ENCODE results near the gene SGMS1. TPM values are rescaled to one million over a fixed set of nuclear protein-coding genes. Genes with fewer than 3 reads are reported as not detected.

Gene SGMS1
- polyA plus RNA-seq, 1 experiment: 21.1 TPM

- TF ChIP-seq, protein P1, sequence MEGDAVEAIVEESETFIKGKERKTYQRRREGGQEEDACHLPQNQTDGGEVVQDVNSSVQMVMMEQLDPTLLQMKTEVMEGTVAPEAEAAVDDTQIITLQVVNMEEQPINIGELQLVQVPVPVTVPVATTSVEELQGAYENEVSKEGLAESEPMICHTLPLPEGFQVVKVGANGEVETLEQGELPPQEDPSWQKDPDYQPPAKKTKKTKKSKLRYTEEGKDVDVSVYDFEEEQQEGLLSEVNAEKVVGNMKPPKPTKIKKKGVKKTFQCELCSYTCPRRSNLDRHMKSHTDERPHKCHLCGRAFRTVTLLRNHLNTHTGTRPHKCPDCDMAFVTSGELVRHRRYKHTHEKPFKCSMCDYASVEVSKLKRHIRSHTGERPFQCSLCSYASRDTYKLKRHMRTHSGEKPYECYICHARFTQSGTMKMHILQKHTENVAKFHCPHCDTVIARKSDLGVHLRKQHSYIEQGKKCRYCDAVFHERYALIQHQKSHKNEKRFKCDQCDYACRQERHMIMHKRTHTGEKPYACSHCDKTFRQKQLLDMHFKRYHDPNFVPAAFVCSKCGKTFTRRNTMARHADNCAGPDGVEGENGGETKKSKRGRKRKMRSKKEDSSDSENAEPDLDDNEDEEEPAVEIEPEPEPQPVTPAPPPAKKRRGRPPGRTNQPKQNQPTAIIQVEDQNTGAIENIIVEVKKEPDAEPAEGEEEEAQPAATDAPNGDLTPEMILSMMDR (IDR thresholded peaks at IDR 0.05; ENCODE audit: insufficient read depth, low read depth, low read length): no peak
- ChIA-PET CTCF (interaction anchor here (0.6 to 1.4 kb wide), 4 partner anchors 9 to 179 kb away, joined by 3 to 4 read pairs (median 4); no protein-coding TSS in a partner anchor), POLR2A (no interaction called here)
- DNase-seq (ENCODE audit: low read depth): no peak
- no peaks in the 10 kb centered on the region for H3K36me3 ChIP-seq (ENCODE audit: control insufficient read depth, insufficient read depth, low read length)
- no peak overlapping the region for H3K4me3 ChIP-seq (ENCODE audit: low read depth, low read length)
- H3K27me3 ChIP-seq (ENCODE audit: control insufficient read depth, insufficient read depth, low read length): no peaks in the 10 kb centered on the region
These were observed 227.9 kb downstream of the SGMS1 start for GRCh38 chr10:50395851-50396250.

DNA sequence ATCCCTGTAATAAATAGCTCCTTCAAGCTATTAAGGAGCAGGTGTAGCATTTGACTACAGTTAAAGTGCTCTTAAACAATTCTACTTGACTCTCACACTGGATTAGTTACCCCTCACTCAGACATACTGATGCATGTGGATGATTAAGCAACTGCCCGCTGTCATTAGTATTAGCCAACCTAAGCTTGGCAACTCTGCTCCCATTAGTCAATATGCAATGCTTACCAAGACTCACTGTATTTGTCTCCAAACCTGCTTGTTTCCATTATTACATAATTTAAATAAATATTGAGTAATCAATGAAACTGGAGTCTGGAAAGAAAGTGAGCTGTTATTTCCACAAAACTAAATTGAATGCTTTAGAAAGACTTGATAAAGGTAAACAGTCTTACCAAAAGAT is 228.5 kb downstream of the SGMS1 start:
- DNase-seq (ENCODE audit: low read depth): no peak
- POLR2A ChIA-PET: no interaction called here
- TF ChIP-seq, protein P1 (IDR thresholded peaks at IDR 0.05; ENCODE audit: insufficient read depth, low read depth, low read length): no peak
- no peaks in the 10 kb centered on the region for H3K36me3 ChIP-seq (ENCODE audit: control insufficient read depth, insufficient read depth, low read length)
- CTCF ChIA-PET: interaction anchor here (1.1 to 1.4 kb wide), 3 partner anchors 13 to 119 kb away, joined by 3 to 4 read pairs (median 4); no protein-coding TSS in a partner anchor
- no peak overlapping the region for H3K4me3 ChIP-seq (ENCODE audit: low read depth, low read length)
- no peaks in the 10 kb centered on the region for H3K27me3 ChIP-seq (ENCODE audit: control insufficient read depth, insufficient read depth, low read length)

- TF ChIP-seq, protein P1 (IDR thresholded peaks at IDR 0.05; ENCODE audit: insufficient read depth, low read depth, low read length): no peak
- Histone ChIP-seq H3K4me3 (ENCODE audit: low read depth, low read length) (no peak overlapping the region), H3K36me3 (ENCODE audit: control insufficient read depth, insufficient read depth, low read length) (no peaks in the 10 kb centered on the region), H3K27me3 (ENCODE audit: control insufficient read depth, insufficient read depth, low read length) (no peaks in the 10 kb centered on the region)
- no peak for DNase-seq (ENCODE audit: low read depth)
- CTCF ChIA-PET: interaction anchor here (1.1 to 1.4 kb wide), 3 partner anchors 12 to 119 kb away, joined by 3 to 4 read pairs (median 4); no protein-coding TSS in a partner anchor
- POLR2A ChIA-PET: no interaction called here
These were observed 228.9 kb downstream of the SGMS1 start for GRCh38 chr10:50394832-50395231.

GRCh38 chr10:50393784-50394467 is 229.8 kb downstream of the SGMS1 start:
- no peaks in the 10 kb centered on the region for H3K27me3 ChIP-seq (ENCODE audit: control insufficient read depth, insufficient read depth, low read length)
- no peak overlapping the region for H3K4me3 ChIP-seq (ENCODE audit: low read depth, low read length)
- TF ChIP-seq, protein P1 (IDR thresholded peaks at IDR 0.05; ENCODE audit: insufficient read depth, low read depth, low read length): no peak
- POLR2A ChIA-PET: no interaction called here
- no peak for DNase-seq (ENCODE audit: low read depth)
- no peaks in the 10 kb centered on the region for H3K36me3 ChIP-seq (ENCODE audit: control insufficient read depth, insufficient read depth, low read length)
- CTCF ChIA-PET: interaction anchor here (1.7 kb wide), 1 partner anchor 12 kb away, joined by 4 read pairs; no protein-coding TSS in a partner anchor

- TF ChIP-seq, protein P1 (IDR thresholded peaks at IDR 0.05; ENCODE audit: insufficient read depth, low read depth, low read length): no peak
- no peaks in the 10 kb centered on the region for H3K36me3 ChIP-seq (ENCODE audit: control insufficient read depth, insufficient read depth, low read length)
- H3K27me3 ChIP-seq (ENCODE audit: control insufficient read depth, insufficient read depth, low read length): no peaks in the 10 kb centered on the region
- ChIA-PET CTCF (interaction anchor here (1.7 kb wide), 1 partner anchor 11 kb away, joined by 4 read pairs; no protein-coding TSS in a partner anchor), POLR2A (no interaction called here)
- H3K4me3 ChIP-seq (ENCODE audit: low read depth, low read length): no peak overlapping the region
- DNase-seq (ENCODE audit: low read depth): no peak
These were observed 230.6 kb downstream of the SGMS1 start for GRCh38 chr10:50392966-50393718.
